ENCODE results near the gene PIP4P1.
"Not testable (repeated sequence)": the region's sequence is repeated elsewhere in the genome, so short reads cannot be mapped to it uniquely, and the experiment has no call there.

PIP4P1 gene

GRCh38 chr14:20472536-20473169 is 11.4 kb upstream of the PIP4P1 start:
- no peak for DNase-seq

DNA sequence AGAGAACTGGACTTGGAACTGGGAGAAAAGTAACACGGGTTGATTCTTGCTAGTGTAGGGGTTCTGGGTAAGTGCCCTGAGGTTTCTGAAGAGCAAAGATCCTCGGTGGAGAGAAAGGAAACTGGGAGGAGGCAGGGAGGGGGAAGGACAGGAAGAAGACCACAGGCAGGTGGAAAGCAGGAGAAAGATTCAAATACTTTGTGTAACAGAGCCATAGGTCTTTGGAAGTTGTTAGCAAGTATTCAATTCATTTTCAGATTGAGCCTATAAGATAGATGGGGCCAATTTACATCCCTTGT is 9.3 kb upstream of the PIP4P1 start:
- DNase-seq = no peak

- DNase-seq = peak; percentile 65
Measured at GRCh38 chr14:20469890-20470602, 8.8 kb upstream of the PIP4P1 start.

- DNase-seq = peak; percentile 89
Measured at GRCh38 chr14:20469242-20469889, 8.1 kb upstream of the PIP4P1 start, which contains the start of gene PNP. Gene PNP (plus strand): TSS chr14:20469406. CDS start chr14:20469525, 119 bp downstream.

- no peak for DNase-seq
Measured at GRCh38 chr14:20468764-20469241, 7.6 kb upstream of the PIP4P1 start.

DNA sequence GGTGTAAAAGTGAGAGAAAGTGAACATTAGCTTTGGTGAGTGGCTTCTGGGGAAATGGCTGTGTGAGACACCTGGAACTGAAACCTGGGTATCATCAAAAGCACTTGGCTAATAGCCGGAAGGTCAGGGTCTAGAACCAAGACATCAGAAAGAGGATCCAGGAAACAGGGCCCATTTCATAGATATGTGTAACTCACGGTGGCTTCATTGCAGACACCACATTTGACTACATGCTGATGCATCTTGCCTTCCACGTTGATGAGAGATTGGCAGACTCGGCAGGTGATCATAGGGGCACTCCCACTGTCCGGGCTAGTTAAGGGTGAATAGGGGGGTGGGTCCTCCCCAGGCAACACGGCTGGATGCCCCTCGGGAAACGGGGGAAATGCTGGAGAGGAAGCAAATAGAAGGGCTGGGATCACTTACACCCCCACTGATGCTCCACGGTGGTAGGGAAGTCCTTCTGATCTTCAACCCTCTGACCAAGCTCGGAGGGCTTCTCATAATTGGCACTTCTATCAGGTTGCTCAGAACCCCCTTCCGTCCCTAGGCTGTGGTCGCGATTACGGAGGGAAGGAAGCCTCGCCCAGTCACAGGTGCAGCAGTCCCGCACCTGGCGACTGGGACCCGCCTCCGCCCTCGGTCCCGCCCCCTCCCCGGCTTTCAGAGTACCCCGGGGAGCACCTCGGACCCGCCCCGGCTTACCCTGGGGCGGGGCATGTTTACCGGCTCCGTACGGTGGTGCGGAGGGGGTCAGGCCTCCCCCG is 593 bp downstream of the PIP4P1 start:
- peak; percentile 52 for DNase-seq

DNA sequence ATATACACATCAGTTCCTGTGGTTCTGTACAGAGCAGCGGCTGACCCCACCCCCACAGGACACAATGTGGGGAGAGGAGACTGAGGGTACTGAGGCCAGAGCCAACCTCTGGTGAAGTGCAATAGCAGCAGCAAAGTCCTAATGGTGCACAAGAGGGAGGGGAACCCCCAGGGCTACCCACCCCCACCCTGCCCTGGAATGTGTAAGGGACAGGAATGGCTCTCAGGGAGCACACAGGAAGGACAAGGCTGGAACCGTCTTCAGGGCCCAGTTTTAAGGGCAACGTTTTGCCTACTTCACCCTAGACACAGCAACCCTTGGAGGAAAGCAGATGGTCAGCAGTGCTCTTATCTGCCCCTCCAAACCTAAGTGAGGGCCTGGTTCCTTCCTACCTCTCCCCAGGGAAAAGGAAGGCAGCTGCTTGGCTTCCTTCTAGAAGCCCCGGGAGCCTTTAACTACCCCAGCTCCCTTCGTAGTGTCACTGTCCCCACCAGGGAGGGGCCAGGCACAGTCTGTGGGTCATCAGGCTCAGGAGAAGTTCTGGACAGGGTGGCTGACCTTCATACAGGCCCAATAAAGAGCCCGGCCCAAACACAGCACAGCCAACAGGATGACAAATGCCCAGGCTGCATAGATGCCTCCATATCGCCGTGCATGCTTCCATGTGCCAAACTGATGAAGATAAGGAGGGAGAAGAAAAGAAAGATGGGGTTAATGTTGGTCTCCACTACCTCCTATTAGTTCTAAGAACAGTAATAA is 3.0 kb downstream of the PIP4P1 start:
- DNase-seq = no peak

- no peak for DNase-seq
Measured at GRCh38 chr14:20456971-20457370, 4.3 kb downstream of the PIP4P1 start.

- DNase-seq = no peak
Measured at GRCh38 chr14:20455355-20456300, 5.6 kb downstream of the PIP4P1 start.

- DNase-seq = peak; percentile 98
Measured at GRCh38 chr14:20454516-20455354, 6.5 kb downstream of the PIP4P1 start, which contains the start of the genes APEX1 and OSGEP. Gene APEX1 (plus strand): TSS chr14:20455226. CDS start chr14:20455646, 420 bp downstream. Gene OSGEP (minus strand): TSS chr14:20454812. CDS start chr14:20454683, 129 bp downstream.

DNA sequence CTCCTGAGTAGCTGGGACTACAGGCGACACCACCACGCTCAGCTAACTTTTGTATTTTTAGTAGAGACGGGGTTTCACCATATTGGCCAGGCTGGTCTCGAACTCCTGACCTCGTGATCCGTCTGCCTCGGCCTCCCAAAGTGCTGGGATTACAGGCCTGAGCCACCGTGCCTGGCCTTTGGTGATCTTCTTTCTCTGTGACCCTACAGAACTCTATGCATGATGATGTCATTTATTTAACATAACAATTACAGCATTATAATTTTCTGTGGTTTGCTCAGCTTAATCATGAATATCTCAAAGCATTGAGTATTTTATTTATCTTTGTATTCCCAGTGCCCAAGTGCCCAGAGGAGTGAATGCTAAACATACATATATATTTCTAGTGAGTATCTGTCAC is 8.4 kb downstream of the PIP4P1 start:
- DNase-seq = not testable (repeated sequence)

DNA sequence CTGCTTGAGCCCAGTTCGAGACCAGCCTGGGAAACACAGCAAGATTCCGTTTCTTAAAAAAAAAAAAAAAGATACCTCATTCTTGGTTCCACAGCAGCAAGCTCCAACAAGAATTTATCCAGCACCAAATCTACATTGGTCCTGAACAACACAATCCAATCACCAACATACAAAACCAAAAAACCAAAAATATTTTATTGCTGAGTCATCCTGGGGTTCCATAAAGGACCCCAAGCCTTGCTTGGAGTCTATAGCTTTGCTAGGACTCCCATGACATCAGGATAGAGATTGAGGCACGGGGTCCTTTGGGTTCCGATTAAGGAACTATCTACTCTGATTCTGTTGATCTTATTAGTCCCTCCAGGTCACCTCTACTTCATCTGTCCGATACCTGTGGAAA is 14.3 kb downstream of the PIP4P1 start:
- DNase-seq = no peak

- DNase-seq = not testable (repeated sequence)
Measured at GRCh38 chr14:20443650-20444049, 17.6 kb downstream of the PIP4P1 start.

DNA sequence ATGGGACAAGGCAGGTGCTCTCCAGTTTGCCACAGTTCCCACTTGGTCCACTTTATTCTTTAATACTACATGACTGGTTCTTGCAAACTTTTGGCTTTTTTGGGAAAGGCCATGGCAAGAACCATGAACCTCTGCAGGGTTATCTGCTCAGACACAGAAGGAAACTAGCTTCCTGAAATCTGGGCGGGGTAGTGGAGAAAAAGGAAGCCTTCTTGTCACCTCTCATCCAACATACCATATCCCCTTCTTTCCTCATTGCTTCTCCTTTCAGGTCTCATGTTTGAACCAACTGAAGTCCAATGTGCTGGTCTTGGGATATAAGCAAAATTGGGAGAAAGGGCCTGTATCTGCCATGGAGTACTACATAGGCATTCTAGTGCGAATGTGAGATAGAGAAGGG is 19.8 kb downstream of the PIP4P1 start:
- no peak for DNase-seq

- DNase-seq = peak; percentile 3
Measured at GRCh38 chr14:20440882-20441281, 20.4 kb downstream of the PIP4P1 start.

DNA sequence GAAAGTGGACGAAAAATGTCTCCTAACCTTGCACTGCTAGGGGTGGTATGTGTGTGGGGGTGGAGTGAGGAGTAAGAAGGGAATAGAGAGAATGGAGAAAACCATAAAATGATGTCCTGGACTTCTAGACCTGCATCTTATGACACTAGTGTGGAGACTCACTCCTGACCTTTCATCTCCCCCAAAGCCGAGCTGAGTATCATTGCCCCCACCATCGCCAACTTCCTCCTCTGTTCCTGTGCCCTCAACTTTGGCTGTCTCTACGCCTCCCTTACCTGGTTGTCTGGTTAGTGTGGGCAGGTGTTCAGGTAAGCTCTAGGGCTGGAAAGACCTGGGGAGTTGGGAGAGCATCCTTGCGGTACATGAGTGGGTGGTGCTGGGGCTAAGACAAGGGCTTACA is 20.8 kb downstream of the PIP4P1 start:
- no peak for DNase-seq

DNA sequence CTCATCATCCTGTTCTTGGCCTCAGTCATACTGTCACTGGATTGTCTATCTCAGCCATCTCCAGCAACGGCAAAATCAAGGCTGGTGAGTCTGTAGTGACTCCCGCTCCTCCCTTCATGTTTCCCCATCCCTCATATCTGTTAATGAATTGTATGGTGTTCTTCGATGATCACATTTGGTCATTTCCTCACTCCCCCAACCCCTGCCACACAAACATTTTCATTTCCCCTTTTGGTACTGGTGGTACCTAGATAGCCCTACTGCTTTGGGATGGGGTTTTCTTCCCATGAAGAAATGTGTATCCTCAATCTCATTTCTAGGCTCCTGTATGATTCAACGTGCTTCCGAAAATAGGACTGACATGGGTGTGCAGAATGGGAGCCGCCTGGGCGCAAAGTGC is 22.6 kb downstream of the PIP4P1 start:
- DNase-seq = no peak

DNA sequence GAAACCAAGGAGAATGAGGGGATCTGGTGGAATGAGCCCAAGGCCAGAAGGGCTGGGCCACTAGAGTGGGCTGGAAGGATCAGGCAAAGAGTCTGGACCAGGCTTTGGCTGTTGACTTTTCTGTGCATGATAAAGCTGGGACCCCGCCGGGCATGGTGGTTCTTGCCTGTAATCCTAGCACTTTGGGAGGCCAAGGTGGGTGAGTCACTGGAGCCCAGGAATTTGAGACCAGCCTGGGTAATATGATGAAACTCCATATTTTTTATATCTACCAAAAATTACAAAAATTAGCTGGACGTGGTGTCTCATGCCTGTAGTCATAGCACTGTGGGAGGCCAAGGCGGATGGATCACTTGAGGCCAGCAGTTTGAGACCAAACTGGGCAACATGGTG is 24.9 kb downstream of the PIP4P1 start:
- DNase-seq = no peak

- no peak for DNase-seq
Measured at GRCh38 chr14:20435582-20436362, 25.5 kb downstream of the PIP4P1 start, which contains the start of gene KLHL33. Gene KLHL33 (minus strand): TSS chr14:20436166. CDS start chr14:20435811, 355 bp downstream.
